ENCODE results near the gene USH2A.

Gene USH2A

GRCh38 chr1:215679231-215679630 is 744.0 kb downstream of the USH2A start:
- no peak for DNase-seq

GRCh38 chr1:215677112-215677511 is 746.1 kb downstream of the USH2A start:
- DNase-seq = no peak

- DNase-seq = no peak
These were observed 749.3 kb downstream of the USH2A start for GRCh38 chr1:215673943-215674342.

GRCh38 chr1:215672482-215672881 is 750.8 kb downstream of the USH2A start:
- DNase-seq = no peak

GRCh38 chr1:215669806-215670491 is 753.3 kb downstream of the USH2A start:
- DNase-seq = no peak

GRCh38 chr1:215667761-215668160 is 755.5 kb downstream of the USH2A start:
- DNase-seq = no peak

- peak; percentile 16 to 34 for DNase-seq
These were observed 758.0 kb downstream of the USH2A start for GRCh38 chr1:215665215-215665614.

GRCh38 chr1:215661033-215661432 is 762.2 kb downstream of the USH2A start:
- no peak for DNase-seq

GRCh38 chr1:215660259-215660658 is 763.0 kb downstream of the USH2A start:
- DNase-seq = no peak

GRCh38 chr1:215657047-215657446 is 766.2 kb downstream of the USH2A start:
- no peak for DNase-seq

- DNase-seq = no peak
These were observed 770.9 kb downstream of the USH2A start for GRCh38 chr1:215652371-215652770.

- no peak for DNase-seq
These were observed 771.4 kb downstream of the USH2A start for GRCh38 chr1:215651867-215652266.

GRCh38 chr1:215650446-215651149 is 772.6 kb downstream of the USH2A start:
- DNase-seq = no peak

GRCh38 chr1:215648957-215649356 is 774.3 kb downstream of the USH2A start:
- DNase-seq = no peak

GRCh38 chr1:215647738-215648137 is 775.5 kb downstream of the USH2A start:
- DNase-seq = no peak

- DNase-seq = no peak
These were observed 777.4 kb downstream of the USH2A start for GRCh38 chr1:215645861-215646260.

- no peak for DNase-seq
These were observed 778.1 kb downstream of the USH2A start for GRCh38 chr1:215645182-215645581.

- no peak for DNase-seq
These were observed 779.5 kb downstream of the USH2A start for GRCh38 chr1:215643592-215644321.

GRCh38 chr1:215640429-215641148 is 782.7 kb downstream of the USH2A start:
- DNase-seq = no peak

GRCh38 chr1:215637041-215637573 is 786.1 kb downstream of the USH2A start:
- no peak for DNase-seq

GRCh38 chr1:215636258-215636965 is 786.8 kb downstream of the USH2A start:
- no peak for DNase-seq

GRCh38 chr1:215635827-215636226 is 787.4 kb downstream of the USH2A start:
- no peak for DNase-seq

All from activated CD4-positive, alpha-beta T cell treated with anti-CD3 and anti-CD28 coated beads, Interleukin-2, amount 50 U/mL, for 48 hours (primary cell).